COLO829 (cell line): ENCODE results near the gene FBXL20.
A peak's percentile ranks its signal among the peaks of the same experiment; 100 is the strongest.
"Not testable (repeated sequence)": the region's sequence is repeated elsewhere in the genome, so short reads cannot be mapped to it uniquely, and the experiment has no call there.

Experiments
- DNase-seq: peaks from one replicate; pipeline ENCODE4 v3.0.0; 2012; ENCODE audit warnings: low spot score

FBXL20 gene

GRCh38 chr17:39380144-39380543 is 21.3 kb downstream of the FBXL20 start:
- no peak for DNase-seq

- DNase-seq = no peak
Observed at GRCh38 chr17:39376434-39376833, 25.0 kb downstream of the FBXL20 start.

GRCh38 chr17:39367805-39368204 is 33.6 kb downstream of the FBXL20 start:
- not testable (repeated sequence) for DNase-seq

- no peak for DNase-seq
Observed at GRCh38 chr17:39365872-39366271, 35.6 kb downstream of the FBXL20 start.

- no peak for DNase-seq
Observed at GRCh38 chr17:39365242-39365641, 36.2 kb downstream of the FBXL20 start.

GRCh38 chr17:39364236-39365025 is 37.0 kb downstream of the FBXL20 start:
- no peak for DNase-seq

- no peak for DNase-seq
Observed at GRCh38 chr17:39361064-39361463, 40.4 kb downstream of the FBXL20 start.

- no peak for DNase-seq
Observed at GRCh38 chr17:39360537-39360936, 40.9 kb downstream of the FBXL20 start.

GRCh38 chr17:39359994-39360393 is 41.4 kb downstream of the FBXL20 start:
- DNase-seq = no peak

GRCh38 chr17:39357986-39358385 is 43.4 kb downstream of the FBXL20 start:
- DNase-seq = no peak

- no peak for DNase-seq
Observed at GRCh38 chr17:39357488-39357887, 43.9 kb downstream of the FBXL20 start.

GRCh38 chr17:39352986-39353385 is 48.4 kb downstream of the FBXL20 start:
- no peak for DNase-seq

GRCh38 chr17:39352511-39352910 is 48.9 kb downstream of the FBXL20 start:
- DNase-seq = no peak

- DNase-seq = no peak
Observed at GRCh38 chr17:39351508-39351907, 49.9 kb downstream of the FBXL20 start.

GRCh38 chr17:39349246-39349645 is 52.2 kb downstream of the FBXL20 start:
- DNase-seq = no peak

- not testable (repeated sequence) for DNase-seq
Observed at GRCh38 chr17:39346863-39347262, 54.6 kb downstream of the FBXL20 start.

- no peak for DNase-seq
Observed at GRCh38 chr17:39341541-39341940, 59.9 kb downstream of the FBXL20 start.

- no peak for DNase-seq
Observed at GRCh38 chr17:39340731-39341130, 60.7 kb downstream of the FBXL20 start.

- no peak for DNase-seq
Observed at GRCh38 chr17:39339272-39339671, 62.2 kb downstream of the FBXL20 start.

GRCh38 chr17:39337649-39338048 is 63.8 kb downstream of the FBXL20 start:
- DNase-seq = not testable (repeated sequence)

- peak; percentile 15 for DNase-seq
Observed at GRCh38 chr17:39335704-39336223, 65.7 kb downstream of the FBXL20 start.

GRCh38 chr17:39334008-39334744 is 67.2 kb downstream of the FBXL20 start:
- DNase-seq = not testable (repeated sequence)

GRCh38 chr17:39332092-39332491 is 69.3 kb downstream of the FBXL20 start:
- DNase-seq = no peak
